CD8-positive, alpha-beta memory T cell (primary cell): ENCODE measurements around the gene CBLN2. TPM values are rescaled to one million over a fixed set of nuclear protein-coding genes. Genes with fewer than 3 reads are reported as not detected.

Experiments
- CTCF ChIA-PET: fragments of 350-600 bp; sonication (Branson Sonifier 250); formaldehyde crosslinking; loops from one replicate; lab custom pipeline; 2021; ENCODE audit warnings: antibody characterized with exemption; lab: Charles Lee
- POLR2A ChIA-PET: fragments of 350-600 bp; sonication (Branson Sonifier 250); formaldehyde crosslinking; loops from one replicate; lab custom pipeline; 2021; ENCODE audit warnings: antibody characterized with exemption; lab: Charles Lee
- DNase-seq, 5 donors: peaks; one replicate each; pipeline versions ENCODE4 v3.0.0 to v3.0.0-alpha.2; 2020 to 2022; ENCODE audit warnings: mixed read lengths in 1 of 5
- H3K27ac ChIP-seq: one replicate; pipeline ENCODE4 v1.7.0; 2013; ENCODE audit warnings: low read depth, mild to moderate bottlenecking, low read length, moderate library complexity
- H3K27me3 ChIP-seq: 2 replicates; pipeline ENCODE4 v1.7.0; 2013; ENCODE audit warnings: low read length, mild to moderate bottlenecking; ENCODE audit not compliant: insufficient read depth, poor library complexity, severe bottlenecking
- H3K36me3 ChIP-seq: 2 replicates; pipeline ENCODE4 v1.7.0; 2013; ENCODE audit warnings: mild to moderate bottlenecking, low read length, moderate library complexity; ENCODE audit not compliant: insufficient read depth
- H3K4me1 ChIP-seq: 2 replicates; pipeline ENCODE4 v1.7.0; 2013; ENCODE audit warnings: mild to moderate bottlenecking, low read length, moderate library complexity; ENCODE audit not compliant: insufficient read depth
- H3K4me3 ChIP-seq: 2 replicates; pipeline ENCODE4 v1.7.0; 2013; ENCODE audit warnings: mild to moderate bottlenecking, low read length
- H3K9me3 ChIP-seq: 2 replicates; pipeline ENCODE4 v1.7.0; 2013; ENCODE audit warnings: mild to moderate bottlenecking, low read length
- H3K27ac Mint-ChIP-seq, 8 donors: one replicate each; pipeline ENCODE4 v1.8.0; 2020 to 2021; ENCODE audit warnings: mixed read lengths in 8 of 8, mild to moderate bottlenecking in 6 of 8, inconsistent platforms in 3 of 8, moderate library complexity in 3 of 8
- H3K27me3 Mint-ChIP-seq, 2 donors: one replicate each; pipeline ENCODE4 v1.8.0; 2020 to 2021; ENCODE audit warnings: mixed read lengths in 2 of 2, mild to moderate bottlenecking in 1 of 2, moderate library complexity in 1 of 2
- H3K36me3 Mint-ChIP-seq, 3 donors: one replicate each; pipeline ENCODE4 v1.8.0; 2020 to 2021; ENCODE audit warnings: mixed read lengths in 3 of 3, inconsistent platforms in 1 of 3, mild to moderate bottlenecking in 1 of 3
- H3K4me1 Mint-ChIP-seq, 3 donors: one replicate each; pipeline ENCODE4 v1.8.0; 2020 to 2021; ENCODE audit warnings: mixed read lengths in 3 of 3, inconsistent platforms in 1 of 3, mild to moderate bottlenecking in 1 of 3
- H3K4me3 Mint-ChIP-seq, 7 donors: one replicate each; pipeline ENCODE4 v1.8.0; 2020 to 2021; ENCODE audit warnings: mixed read lengths in 7 of 7, mild to moderate bottlenecking in 6 of 7, moderate library complexity in 4 of 7, inconsistent platforms in 2 of 7
- H3K9me3 Mint-ChIP-seq, 5 donors: one replicate each; pipeline ENCODE4 v1.8.0; 2020 to 2022; ENCODE audit warnings: mixed read lengths in 5 of 5, mild to moderate bottlenecking in 3 of 5, moderate library complexity in 2 of 5, inconsistent platforms in 1 of 5
- polyA plus RNA-seq: library from polyadenylated mRNA; unstranded; fragments of 300-500 nt; fragmentation: Illumina TruSeq; gene quantifications from one replicate; pipeline ENCODE4 v1.2.3, GENCODE V29; 2021
- total RNA-seq, 2 experiments: library from RNA; stranded (reverse); gene quantifications; one replicate each; pipeline ENCODE4 v1.2.3, GENCODE V29; 2021

CBLN2 gene
- total RNA-seq (not detected), polyA plus RNA-seq (not detected)

GRCh38 chr18:72544092-72544886 is at the start of gene CBLN2:
Gene CBLN2 (minus strand): TSS chr18:72544342. CDS start chr18:72542160, 2,182 bp downstream.
- Histone ChIP-seq H3K4me3 (no peak within 1 kb of the TSS), H3K9me3 (no peaks in the 10 kb centered on the region), H3K27ac (no peak within 1 kb of the TSS), H3K27me3 (no peaks in the 10 kb centered on the region), H3K4me1 (no peaks in the 10 kb centered on the region), H3K36me3 (no peaks in the 10 kb centered on the region)
- no peaks in the 10 kb centered on the region for H3K36me3 Mint-ChIP-seq
- H3K27me3 Mint-ChIP-seq: peaks cover 11 to 24% of the 10 kb centered on the region in 2 donors
- CTCF ChIA-PET: no interaction called here
- H3K4me3 Mint-ChIP-seq: peak within 1 kb of the TSS in 1 of 7 donors; percentile 65
- POLR2A ChIA-PET: no interaction called here
- H3K9me3 Mint-ChIP-seq: peaks cover 6 to 16% (median 11%) of the 10 kb centered on the region in 5 donors
- H3K27ac Mint-ChIP-seq: no peak within 1 kb of the TSS
- no peaks in the 10 kb centered on the region for H3K4me1 Mint-ChIP-seq
- no peak for DNase-seq

GRCh38 chr18:72588360-72588759 is 44.2 kb upstream of the CBLN2 start:
- Histone ChIP-seq H3K36me3 (no peaks in the 10 kb centered on the region), H3K4me1 (no peaks in the 10 kb centered on the region), H3K9me3 (no peaks in the 10 kb centered on the region), H3K27me3 (no peaks in the 10 kb centered on the region), H3K4me3 (no peak overlapping the region), H3K27ac (no peak overlapping the region)
- CTCF ChIA-PET: no interaction called here
- H3K4me3 Mint-ChIP-seq: no peak overlapping the region
- DNase-seq: no peak
- POLR2A ChIA-PET: no interaction called here
- no peaks in the 10 kb centered on the region for H3K36me3 Mint-ChIP-seq
- H3K4me1 Mint-ChIP-seq: no peaks in the 10 kb centered on the region
- H3K9me3 Mint-ChIP-seq: peaks cover 2 to 26% (median 9%) of the 10 kb centered on the region in 5 donors
- no peak overlapping the region for H3K27ac Mint-ChIP-seq
- no peaks in the 10 kb centered on the region for H3K27me3 Mint-ChIP-seq

- DNase-seq: no peak
- Histone ChIP-seq H3K4me1 (no peaks in the 10 kb centered on the region), H3K4me3 (no peak overlapping the region), H3K27me3 (no peaks in the 10 kb centered on the region), H3K9me3 (no peaks in the 10 kb centered on the region), H3K27ac (no peak overlapping the region), H3K36me3 (no peaks in the 10 kb centered on the region)
- ChIA-PET CTCF (no interaction called here), POLR2A (no interaction called here)
- Mint-ChIP-seq H3K27ac (no peak overlapping the region), H3K27me3 (no peaks in the 10 kb centered on the region), H3K4me1 (no peaks in the 10 kb centered on the region), H3K36me3 (no peaks in the 10 kb centered on the region), H3K9me3 (peaks cover 2 to 24% (median 9%) of the 10 kb centered on the region in 5 donors), H3K4me3 (no peak overlapping the region)
Observed at GRCh38 chr18:72584787-72585186, 40.6 kb upstream of the CBLN2 start.

GRCh38 chr18:72581976-72582375 is 37.8 kb upstream of the CBLN2 start:
- H3K4me3 ChIP-seq: no peak overlapping the region
- no peaks in the 10 kb centered on the region for H3K36me3 Mint-ChIP-seq
- CTCF ChIA-PET: no interaction called here
- H3K4me1 ChIP-seq: no peaks in the 10 kb centered on the region
- no peak for DNase-seq
- no peak overlapping the region for H3K27ac Mint-ChIP-seq
- no peaks in the 10 kb centered on the region for H3K4me1 Mint-ChIP-seq
- no peak overlapping the region for H3K4me3 Mint-ChIP-seq
- no peaks in the 10 kb centered on the region for H3K27me3 Mint-ChIP-seq
- POLR2A ChIA-PET: no interaction called here
- H3K27ac ChIP-seq: no peak overlapping the region
- no peaks in the 10 kb centered on the region for H3K9me3 ChIP-seq
- no peaks in the 10 kb centered on the region for H3K36me3 ChIP-seq
- peaks cover 2 to 13% (median 4%) of the 10 kb centered on the region in 5 donors for H3K9me3 Mint-ChIP-seq
- H3K27me3 ChIP-seq: no peaks in the 10 kb centered on the region

GRCh38 chr18:72572896-72573295 is 28.8 kb upstream of the CBLN2 start:
- Mint-ChIP-seq H3K27ac (no peak overlapping the region), H3K36me3 (no peaks in the 10 kb centered on the region), H3K9me3 (peaks cover 0 to 9% (median 8%) of the 10 kb centered on the region in 5 donors), H3K4me1 (no peaks in the 10 kb centered on the region), H3K27me3 (peaks cover 0 to 3% of the 10 kb centered on the region in 2 donors), H3K4me3 (no peak overlapping the region)
- no peak overlapping the region for H3K4me3 ChIP-seq
- CTCF ChIA-PET: no interaction called here
- DNase-seq: no peak
- H3K27me3 ChIP-seq: no peaks in the 10 kb centered on the region
- POLR2A ChIA-PET: no interaction called here
- no peak overlapping the region for H3K27ac ChIP-seq
- H3K9me3 ChIP-seq: no peaks in the 10 kb centered on the region
- no peaks in the 10 kb centered on the region for H3K4me1 ChIP-seq
- H3K36me3 ChIP-seq: no peaks in the 10 kb centered on the region

- Histone ChIP-seq H3K27ac (no peak overlapping the region), H3K9me3 (peaks cover 4% of the 10 kb centered on the region), H3K36me3 (no peaks in the 10 kb centered on the region), H3K4me3 (no peak overlapping the region), H3K4me1 (no peaks in the 10 kb centered on the region), H3K27me3 (no peaks in the 10 kb centered on the region)
- POLR2A ChIA-PET: no interaction called here
- H3K27me3 Mint-ChIP-seq: peaks cover 0 to 2% of the 10 kb centered on the region in 2 donors
- H3K4me1 Mint-ChIP-seq: no peaks in the 10 kb centered on the region
- H3K36me3 Mint-ChIP-seq: no peaks in the 10 kb centered on the region
- CTCF ChIA-PET: no interaction called here
- H3K27ac Mint-ChIP-seq: no peak overlapping the region
- peaks cover 6 to 26% (median 12%) of the 10 kb centered on the region in 5 donors for H3K9me3 Mint-ChIP-seq
- DNase-seq: no peak
- H3K4me3 Mint-ChIP-seq: no peak overlapping the region
Observed at GRCh38 chr18:72566290-72566689, 22.1 kb upstream of the CBLN2 start.

- H3K36me3 ChIP-seq: no peaks in the 10 kb centered on the region
- CTCF ChIA-PET: no interaction called here
- H3K4me1 ChIP-seq: no peaks in the 10 kb centered on the region
- Mint-ChIP-seq H3K27ac (peak overlapping the region in 1 of 8 donors; percentile 65), H3K4me3 (no peak overlapping the region), H3K27me3 (no peaks in the 10 kb centered on the region), H3K36me3 (no peaks in the 10 kb centered on the region), H3K9me3 (peaks cover 0 to 16% (median 8%) of the 10 kb centered on the region in 5 donors), H3K4me1 (no peaks in the 10 kb centered on the region)
- POLR2A ChIA-PET: no interaction called here
- H3K9me3 ChIP-seq: no peaks in the 10 kb centered on the region
- H3K4me3 ChIP-seq: no peak overlapping the region
- H3K27ac ChIP-seq: no peak overlapping the region
- H3K27me3 ChIP-seq: no peaks in the 10 kb centered on the region
- DNase-seq: no peak
Observed at GRCh38 chr18:72555968-72556367, 11.8 kb upstream of the CBLN2 start.

- Mint-ChIP-seq H3K4me3 (no peak overlapping the region), H3K36me3 (no peaks in the 10 kb centered on the region), H3K9me3 (peaks cover 0 to 16% (median 8%) of the 10 kb centered on the region in 5 donors), H3K27me3 (no peaks in the 10 kb centered on the region), H3K4me1 (no peaks in the 10 kb centered on the region), H3K27ac (no peak overlapping the region)
- Histone ChIP-seq H3K36me3 (no peaks in the 10 kb centered on the region), H3K4me3 (no peak overlapping the region), H3K9me3 (no peaks in the 10 kb centered on the region), H3K27me3 (no peaks in the 10 kb centered on the region), H3K4me1 (no peaks in the 10 kb centered on the region), H3K27ac (no peak overlapping the region)
- ChIA-PET CTCF (no interaction called here), POLR2A (no interaction called here)
- no peak for DNase-seq
Observed at GRCh38 chr18:72555101-72555500, 11.0 kb upstream of the CBLN2 start.
